Measurements from ENCODE around the gene ZNF124.
A peak's percentile ranks its signal among the peaks of the same experiment; 100 is the strongest.
"Not testable (repeated sequence)": the region's sequence is repeated elsewhere in the genome, so short reads cannot be mapped to it uniquely, and the experiment has no call there.

ZNF124 gene

DNA sequence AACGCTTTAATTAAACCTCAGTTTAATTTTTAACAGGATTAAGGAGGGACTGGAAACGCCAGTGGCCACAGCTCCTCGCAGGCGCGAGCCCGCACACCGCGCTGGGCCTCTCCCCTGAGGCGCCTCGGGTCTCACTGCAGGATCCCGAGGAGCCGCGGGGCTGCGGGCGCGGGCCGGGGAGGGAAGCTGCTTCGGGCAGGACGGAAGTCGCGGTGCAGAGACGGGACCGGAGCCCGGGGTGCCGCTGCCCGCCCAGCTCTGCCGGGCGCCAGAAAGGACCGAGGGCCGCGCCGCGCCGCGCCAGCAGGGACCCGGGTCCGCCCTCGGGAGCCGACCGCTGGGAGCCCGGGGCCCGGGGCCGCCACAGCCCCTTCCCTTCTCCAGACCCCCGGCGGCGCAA, 377 bp downstream of the ZNF124 start:
- DNase-seq, result not testable (repeated sequence)

DNA sequence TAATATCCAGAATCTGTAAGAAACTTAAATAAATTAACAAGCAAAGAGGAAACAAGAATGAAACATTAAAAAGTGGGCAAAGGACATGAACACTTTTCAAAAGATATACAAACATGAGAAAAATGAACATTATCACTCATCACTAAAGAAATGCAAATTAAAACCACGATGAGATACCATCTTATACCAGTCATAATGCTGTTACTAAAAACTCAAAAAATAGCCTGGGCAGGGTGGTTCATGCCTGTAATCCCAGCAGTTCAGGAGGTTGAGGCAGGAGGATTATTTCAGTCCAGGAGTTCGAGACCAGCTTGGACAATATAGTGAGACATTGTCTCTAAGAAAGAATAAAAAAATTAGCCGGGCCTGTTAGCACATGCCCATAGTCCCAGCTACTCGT, 6.1 kb downstream of the ZNF124 start:
- no peak for DNase-seq

DNA sequence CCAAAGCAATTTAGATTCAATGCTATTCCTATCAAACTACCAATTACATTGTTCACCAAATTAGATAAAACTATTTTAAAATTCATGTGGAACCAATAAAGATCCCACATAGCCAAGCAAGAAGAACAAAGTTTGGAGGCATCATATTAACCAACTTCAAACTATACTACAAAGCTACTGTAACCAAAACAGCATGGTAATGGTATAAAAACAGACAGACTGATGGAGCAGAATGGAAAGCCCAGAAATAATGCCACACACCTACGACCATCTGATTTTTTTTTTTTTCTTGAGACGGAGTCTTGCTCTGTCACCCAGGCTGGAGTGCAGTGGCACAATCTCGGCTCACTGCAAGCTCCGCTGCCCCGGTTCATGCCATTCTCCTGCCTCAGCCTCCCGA, 7.1 kb downstream of the ZNF124 start:
- no peak for DNase-seq

DNA sequence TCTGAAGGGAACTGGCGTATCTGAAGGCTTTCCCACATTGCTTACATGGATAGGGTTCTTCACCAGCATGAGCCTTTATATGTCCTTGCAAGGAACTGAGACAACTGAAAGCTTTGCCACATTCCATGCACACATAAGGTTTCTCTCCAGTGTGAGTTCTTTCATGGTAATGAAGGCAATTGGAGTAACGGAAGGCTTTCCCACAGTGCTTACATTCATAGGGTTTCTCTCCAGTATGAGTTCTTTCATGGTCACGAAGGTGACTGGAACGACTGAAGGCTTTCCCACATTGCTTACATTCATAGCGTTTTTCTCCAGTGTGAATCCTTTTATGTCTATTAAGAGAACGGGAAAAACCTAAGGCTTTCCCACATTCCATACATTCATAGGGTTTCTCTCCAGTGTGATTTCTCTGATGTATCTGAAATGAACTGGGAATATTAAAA, 15.0 kb downstream of the ZNF124 start:
- peak in 2 of 4 experiments; percentile 14 to 27 for DNase-seq

DNA sequence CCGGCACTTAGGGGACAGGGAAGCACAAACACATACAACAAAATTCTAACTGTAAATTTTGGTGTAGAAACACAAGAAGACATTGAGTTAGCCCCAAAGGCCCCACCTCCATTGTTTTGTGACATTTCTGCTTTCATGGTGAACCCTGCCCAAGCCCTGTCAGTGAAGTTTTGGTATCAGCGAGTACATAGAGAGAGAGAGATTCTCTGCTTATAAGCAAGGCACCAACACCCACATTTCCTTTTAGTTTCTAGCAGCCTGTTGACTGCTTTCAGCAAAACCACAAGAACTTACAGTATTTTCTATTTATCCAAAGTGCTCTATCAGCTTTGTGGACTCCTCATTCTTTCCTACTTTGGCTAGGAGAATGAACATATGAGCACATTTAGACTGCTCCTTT, 24.0 kb downstream of the ZNF124 start:
- DNase-seq, result no peak

DNA sequence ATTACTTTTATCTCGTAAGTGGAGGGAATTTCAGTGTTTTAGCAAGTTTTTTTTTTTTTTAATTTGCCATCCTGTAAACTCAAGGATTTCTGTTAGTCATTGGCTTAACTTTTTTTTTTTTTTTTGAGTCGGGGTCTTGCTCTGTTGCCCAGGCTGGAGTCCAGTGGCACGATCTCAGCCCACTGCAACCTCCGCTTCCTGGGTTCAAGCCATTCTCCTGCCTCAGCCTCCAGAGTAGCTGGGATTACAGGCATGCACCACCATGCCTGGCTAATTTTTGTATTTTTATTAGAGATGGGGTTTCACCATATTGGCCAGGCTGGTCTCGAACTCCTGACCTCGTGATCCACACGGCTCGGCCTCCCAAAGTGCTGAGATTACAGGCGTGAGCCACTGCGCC, 24.7 kb downstream of the ZNF124 start:
- DNase-seq, result not testable (repeated sequence)

DNA sequence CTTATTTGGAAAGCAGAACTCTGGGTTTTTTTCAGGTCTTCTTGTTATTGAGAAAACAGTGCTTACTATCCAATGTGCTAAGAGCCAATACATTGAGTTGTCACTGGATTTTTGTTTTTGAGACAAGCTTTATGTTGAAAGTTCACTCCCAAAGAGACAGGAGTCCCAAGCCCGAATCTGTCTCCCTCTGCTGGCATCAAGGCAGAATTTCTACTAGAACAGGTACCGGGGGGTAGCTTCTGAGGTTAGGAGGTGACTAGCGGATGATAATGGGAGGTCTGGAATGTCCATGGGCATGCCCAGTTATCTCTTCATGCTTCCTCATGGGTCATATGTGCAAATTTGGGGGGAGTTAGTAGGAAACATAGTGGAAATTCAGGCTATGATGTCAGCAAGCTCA, 25.1 kb downstream of the ZNF124 start:
- DNase-seq, result no peak

DNA sequence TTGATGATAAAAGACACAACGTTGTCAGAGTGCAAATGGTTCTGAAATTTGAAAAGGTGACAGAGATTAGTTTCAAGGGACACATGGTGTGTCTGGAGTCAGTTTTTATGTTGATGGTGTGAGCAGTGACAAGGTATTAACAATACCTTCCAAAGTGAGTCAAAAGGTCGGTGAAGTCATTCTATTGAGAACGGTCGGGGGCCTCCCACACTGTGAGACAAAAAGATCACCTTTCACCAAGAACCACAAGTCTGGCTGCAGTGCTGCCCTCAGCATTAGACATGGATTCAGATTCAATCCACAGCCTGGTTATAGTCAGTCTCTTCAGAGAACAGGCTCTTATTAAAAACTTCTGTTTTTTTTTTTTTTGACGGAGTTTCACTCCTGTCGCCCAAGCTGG, 26.5 kb downstream of the ZNF124 start:
- no peak for DNase-seq

DNA sequence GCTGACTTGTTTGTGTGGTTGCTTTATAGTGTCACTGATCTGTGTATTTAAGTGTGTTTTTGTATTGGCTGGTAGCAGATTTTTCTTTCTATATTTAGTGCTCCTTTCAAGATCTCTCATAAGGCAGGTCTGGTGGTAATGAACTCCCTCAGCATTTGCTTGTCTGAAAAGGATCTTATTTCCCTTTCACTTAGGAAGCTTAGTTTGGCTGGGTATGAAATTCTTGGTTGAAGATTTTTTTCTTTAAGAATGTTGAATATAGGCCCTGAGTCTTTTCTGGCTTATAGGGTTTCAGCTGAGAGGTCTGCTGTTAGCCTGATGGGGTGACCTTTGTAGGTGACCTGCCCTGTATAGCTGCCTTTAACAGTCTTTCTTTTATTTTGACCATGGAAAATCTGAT, 32.3 kb downstream of the ZNF124 start:
- not testable (repeated sequence) for DNase-seq

DNA sequence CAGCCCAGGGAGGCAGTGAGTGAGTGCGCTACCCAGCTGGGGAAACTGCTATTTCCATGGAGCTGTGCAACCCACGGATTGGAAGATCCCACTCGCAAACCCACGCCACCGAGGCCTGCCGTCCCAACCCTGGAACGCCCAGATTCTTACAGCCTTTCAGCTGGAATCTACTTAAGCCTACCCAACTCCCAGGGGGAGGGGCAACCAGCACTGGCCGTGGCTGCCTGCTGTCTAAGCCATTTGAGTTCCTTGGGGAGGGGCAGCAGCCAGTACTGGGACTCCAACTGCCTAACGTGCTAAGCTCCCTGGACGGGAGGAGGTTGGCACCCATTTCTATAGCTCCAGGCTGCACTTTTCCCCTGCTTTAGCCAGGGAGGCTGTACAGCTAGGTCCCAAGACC, 40.6 kb downstream of the ZNF124 start:
- DNase-seq, result no peak

DNA sequence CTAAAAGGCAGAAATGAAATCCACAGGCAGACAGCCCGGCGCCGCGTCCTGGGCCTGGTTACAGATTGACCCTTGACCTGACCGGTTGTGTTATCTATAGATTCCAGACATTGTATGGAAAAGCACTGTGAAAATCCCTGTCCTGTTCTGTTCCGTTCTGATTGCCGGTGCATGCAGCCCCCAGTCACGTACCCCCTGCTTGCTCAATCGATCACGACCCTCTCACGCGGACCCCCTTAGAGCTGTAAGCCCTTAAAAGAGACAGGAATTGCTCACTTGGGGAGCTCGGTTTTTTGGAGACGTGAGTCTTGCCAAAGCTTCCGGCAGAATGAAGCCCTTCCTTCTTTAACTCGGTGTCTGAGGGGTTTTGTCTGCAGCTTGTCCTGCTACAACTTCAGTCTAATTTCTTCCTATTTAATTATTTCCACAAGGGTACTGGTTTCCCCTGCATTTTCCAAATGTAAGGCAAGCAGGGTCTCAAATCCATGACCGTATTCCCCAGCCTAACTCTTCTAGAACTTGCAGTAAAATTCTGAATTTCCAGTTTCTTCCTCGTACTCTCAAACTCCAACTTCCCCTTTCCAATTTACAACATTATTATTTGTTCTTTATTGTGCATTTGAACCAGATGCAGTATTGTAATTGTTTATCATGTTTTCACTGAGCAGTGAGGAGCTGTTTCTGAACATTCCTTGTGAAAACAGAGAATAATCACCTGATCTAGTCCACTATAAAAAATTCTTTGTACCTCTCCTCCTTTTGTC, 44.1 kb downstream of the ZNF124 start:
- DNase-seq, result peak in 3 of 4 experiments; percentile 8 to 49 (median 31)

DNA sequence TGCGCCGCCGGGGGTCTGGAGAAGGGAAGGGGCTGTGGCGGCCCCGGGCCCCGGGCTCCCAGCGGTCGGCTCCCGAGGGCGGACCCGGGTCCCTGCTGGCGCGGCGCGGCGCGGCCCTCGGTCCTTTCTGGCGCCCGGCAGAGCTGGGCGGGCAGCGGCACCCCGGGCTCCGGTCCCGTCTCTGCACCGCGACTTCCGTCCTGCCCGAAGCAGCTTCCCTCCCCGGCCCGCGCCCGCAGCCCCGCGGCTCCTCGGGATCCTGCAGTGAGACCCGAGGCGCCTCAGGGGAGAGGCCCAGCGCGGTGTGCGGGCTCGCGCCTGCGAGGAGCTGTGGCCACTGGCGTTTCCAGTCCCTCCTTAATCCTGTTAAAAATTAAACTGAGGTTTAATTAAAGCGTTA, 45.2 kb downstream of the ZNF124 start:
- DNase-seq, result not testable (repeated sequence)

DNA sequence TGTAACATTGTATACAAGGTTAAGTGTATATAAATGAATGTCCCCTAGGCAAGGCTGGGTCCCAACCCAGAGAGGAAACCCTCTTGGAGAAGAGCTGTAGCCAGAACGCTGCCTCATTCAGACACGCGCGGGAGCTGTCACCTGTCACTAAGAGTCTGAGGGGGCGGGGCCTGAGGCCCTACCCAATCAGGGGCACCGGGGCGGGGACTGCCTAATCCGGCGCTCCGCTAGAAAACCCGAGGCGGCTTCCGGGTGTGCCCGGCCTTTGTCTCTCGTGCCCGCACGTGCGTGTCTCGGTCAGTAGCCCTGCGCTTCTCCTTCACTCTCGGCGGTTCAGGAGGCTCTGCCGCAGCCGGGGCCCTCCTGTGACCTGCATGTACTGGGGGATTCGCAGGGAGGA, 45.7 kb downstream of the ZNF124 start:
- DNase-seq, result not testable (repeated sequence)

DNA sequence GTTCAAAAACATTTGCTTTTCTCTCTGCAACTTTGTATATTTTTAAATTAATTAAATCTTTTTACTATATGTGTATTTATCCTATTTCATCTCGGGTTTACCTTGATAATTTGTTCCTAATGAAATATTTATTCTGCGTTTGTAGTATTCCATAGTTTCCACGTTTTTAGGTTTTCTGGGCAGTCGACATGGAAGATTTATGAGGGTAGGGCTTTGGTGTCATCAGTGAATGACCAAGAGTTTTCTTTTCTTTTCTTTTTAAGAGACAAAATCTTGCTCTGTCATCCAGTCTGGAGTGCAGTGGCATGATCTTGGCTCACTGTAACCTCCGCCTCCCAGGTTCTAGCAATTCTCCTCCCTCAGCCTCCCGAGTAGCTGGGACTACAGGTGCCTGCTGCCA, 50.4 kb downstream of the ZNF124 start:
- DNase-seq, result no peak

DNA sequence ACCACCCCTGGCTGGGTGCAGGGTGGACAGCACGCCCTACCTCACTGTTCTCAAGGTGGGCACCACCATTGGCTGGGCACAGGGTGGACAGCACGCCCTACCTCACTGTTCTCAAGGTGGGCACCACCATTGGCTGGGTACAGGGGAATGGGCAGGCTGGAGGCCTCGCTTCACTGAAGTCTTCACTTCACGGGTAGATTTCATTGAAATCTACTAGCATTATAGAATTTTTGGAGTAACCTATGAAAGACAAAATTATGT, 51.5 kb downstream of the ZNF124 start:
- not testable (repeated sequence) for DNase-seq

DNA sequence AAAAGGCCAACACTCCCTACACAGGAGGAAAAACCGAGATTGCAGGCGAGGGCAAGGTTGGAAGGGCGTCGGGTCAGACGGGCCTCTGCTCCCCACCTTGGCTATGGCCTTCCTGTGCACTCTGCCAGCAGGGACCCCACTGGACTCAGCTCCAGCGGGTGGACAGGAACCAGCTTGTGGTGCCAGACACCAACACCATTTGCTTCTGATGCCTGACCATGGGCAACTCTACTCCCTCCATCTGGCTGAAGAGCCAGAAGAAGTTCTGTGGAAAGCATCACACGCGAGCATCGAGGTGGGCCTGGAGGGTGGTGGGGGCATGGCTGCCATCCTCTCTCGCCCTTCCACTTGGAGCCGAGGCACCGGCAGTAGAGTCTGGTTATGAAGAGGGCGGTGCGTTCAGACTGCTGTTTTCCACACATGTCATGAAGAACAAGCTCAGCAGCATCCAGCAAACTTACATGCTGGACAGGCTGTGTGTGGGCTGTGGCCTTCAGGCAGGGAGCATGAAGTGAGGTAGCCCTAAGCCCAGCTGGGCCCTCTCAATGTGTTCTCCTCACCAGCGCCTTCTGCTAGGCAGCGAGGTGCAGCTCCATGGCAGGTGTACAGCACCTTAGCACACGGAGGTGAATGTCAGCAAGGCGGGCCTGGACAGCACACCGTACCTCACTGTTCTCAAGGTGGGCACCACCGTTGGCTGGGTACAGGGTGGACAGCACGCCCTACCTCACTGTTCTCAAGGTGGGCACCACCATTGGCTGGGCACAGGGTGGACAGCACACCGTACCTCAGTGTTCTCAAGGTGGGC, 52.0 kb downstream of the ZNF124 start:
- DNase-seq, result no peak

DNA sequence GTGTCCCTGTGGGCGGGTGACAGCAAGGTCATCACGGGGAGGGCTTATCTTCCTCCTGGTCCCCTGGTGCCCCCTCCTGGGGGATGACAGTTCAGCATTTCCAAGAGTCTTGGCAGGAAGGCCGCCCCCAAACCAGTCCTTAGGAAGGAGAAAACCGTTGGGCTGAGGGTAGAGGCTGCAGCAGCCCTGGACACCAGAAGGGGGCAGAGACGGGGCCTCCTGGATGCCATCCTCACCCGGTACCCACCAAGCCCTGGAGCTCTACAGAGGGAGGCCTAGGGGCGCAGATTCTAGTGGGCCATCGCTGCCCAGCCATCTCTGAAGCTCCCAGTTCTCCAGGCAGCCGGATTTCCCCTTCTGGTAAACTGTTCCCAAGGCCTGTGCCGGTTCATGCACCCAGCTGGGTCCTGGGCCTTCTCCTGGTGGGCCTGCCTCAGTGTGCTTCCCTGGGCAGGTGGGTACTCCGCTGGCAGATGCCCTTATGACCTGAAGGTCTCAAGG, 52.8 kb downstream of the ZNF124 start:
- DNase-seq, result peak in 3 of 4 experiments; percentile 15 to 33 (median 25)

DNA sequence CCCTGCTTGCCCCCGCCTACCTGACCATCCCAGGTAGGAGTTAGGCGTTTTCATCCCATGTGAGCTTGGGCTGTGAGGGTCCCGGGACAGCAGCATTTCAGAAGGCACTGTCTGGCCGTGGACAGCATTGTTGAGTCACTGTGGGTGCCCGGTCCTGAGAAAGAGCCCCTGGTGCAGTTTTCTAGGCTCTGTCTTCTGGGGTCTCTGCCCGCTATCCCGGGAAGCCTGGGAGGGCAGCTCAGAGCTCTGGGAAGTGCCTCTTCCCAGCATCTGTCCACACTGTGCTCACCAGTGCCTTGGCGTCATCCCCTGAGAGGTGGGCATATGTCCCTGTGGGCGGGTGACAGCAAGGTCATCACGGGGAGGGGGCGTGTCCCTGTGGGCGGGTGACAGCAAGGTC, 56.3 kb downstream of the ZNF124 start:
- DNase-seq, result no peak

DNA sequence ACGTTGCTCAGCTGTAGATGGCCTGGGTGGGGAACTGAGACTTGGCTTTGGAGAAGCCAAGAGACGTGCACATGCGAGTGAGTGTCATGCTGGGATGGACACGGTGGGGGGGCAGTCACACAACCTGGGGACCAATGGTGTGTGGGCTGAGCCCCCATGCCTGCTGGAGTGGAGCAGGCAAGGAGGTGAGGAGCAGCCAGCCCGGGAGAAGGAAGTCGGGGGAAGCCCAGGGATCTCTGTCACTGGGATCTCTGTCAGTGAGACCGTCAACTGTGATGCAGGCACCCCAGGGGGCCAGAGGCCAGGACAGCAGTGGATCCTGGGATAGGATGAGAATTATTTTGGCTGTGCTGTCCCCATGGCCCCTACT, 56.7 kb downstream of the ZNF124 start:
- DNase-seq, result no peak

DNA sequence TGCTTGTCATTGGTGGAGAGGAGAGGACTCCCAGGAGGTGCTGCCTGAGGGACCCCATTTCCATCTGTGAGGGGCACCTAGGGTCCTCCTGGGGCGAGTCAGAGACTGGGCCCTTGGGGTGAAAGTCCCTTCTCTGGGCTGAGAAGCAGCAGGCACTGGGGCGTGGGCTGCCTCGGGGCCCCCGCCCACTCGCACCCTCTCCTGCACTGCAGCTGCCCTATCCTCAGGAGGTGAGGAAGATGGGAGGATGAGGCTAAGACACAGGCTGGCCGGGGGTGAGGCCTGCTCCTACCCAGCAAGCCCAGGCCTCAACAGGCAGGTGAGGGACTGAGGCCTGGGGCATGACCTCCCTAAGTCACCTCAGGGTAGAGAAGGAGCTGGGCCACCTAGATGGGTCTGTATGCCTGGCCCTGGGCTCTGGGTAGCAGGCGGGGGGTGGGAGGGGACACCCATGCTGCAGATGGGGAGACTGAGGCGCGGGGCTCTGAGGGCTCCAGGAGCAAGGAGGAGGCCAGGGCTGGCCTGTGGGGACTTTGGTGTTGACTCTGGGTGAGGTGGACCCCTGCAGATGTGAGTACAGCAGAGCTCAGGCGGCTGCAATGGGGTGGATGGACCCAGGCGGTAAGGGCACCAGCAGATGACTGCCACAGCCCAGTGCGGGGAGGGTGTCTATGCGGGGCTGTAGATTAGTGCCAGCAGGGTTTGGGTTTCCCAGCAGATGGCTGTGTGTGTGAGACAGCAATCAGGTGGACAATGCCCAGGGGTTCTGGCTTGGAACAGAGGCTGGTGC, 57.3 kb downstream of the ZNF124 start:
- no peak for DNase-seq

DNA sequence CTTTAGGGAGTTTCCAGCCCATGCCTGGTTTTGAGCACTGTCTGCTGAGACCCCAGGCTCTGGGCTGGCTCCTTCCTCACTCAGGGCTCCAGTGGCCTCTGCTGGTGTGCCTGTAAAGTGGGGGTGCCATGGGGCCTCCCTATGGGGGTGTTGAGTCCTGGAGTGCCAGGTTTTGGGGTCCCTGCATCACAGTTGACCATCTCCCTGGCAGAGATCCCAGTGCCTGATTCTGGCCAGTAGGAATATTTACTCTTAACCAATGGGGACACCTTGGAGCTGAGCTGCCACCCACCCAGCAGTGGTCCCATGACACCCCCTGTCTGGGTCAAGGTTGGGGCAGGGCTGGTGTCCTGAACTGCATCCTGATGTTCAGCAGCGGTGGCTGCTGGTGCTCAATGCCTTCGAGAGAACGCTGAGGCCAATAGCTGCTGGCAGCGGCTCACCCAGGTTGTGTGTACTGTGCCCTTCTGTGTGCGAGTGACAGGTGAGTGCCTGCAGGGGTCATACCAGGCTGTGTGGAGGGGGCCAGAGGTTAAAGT, 58.0 kb downstream of the ZNF124 start:
- DNase-seq, result no peak

DNA sequence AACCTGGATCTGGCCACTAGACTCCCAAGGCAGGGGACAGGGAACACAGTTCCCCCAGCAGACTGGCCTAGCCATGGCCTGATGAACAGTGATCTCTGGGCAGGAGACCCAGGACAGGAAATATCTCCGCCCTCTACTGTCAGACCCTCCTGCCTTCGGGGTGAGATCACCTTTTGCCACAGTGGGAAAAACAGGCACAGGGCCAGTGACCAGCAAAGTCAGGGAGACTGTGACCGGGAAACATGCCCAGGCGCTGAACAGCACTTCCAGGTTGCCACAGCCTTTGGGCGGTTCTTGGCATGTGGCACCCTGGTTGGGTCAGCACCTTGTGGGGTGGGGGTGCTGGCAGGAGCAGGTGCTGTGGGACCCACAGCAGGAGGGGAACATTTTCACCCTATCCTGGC, 58.7 kb downstream of the ZNF124 start:
- no peak for DNase-seq

DNA sequence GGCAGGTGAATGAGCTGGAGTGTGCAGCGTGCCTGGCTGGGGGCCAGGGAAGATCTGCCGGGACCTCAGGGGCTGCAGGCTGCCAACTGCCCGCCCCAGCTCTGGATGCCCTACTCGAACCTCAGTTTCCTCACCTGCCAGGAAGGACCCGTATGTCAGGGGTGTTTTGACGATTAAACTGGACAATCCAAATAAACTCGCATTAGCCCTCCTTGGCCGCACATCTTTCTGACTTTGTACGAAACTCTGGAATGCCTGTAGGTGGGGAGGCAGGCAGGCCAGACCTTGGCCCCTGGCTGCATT, 59.4 kb downstream of the ZNF124 start:
- DNase-seq, result no peak
